Left ventricle myocardium inferior (tissue), 1 donor: ENCODE results near the gene NLRC3. TPM values are rescaled to one million over a fixed set of nuclear protein-coding genes. Genes with fewer than 3 reads are reported as not detected.

Experiments used
- DNase-seq: peaks from one replicate; pipeline ENCODE4 v3.0.0-alpha.2; 2020
- H3K27ac ChIP-seq: fragments of 200-600 bp; replicated peaks from 2 replicates; pipeline ENCODE4 v1.8.0; 2021
- H3K27me3 ChIP-seq: fragments of 200-600 bp; 2 replicates; pipeline ENCODE4 v1.8.0; 2021; ENCODE audit warnings: low read depth
- H3K36me3 ChIP-seq: fragments of 200-600 bp; 2 replicates; pipeline ENCODE4 v1.8.0; 2021
- H3K4me1 ChIP-seq: fragments of 200-600 bp; 2 replicates; pipeline ENCODE4 v1.8.0; 2021
- H3K4me3 ChIP-seq: fragments of 200-600 bp; 2 replicates; pipeline ENCODE4 v1.8.0; 2021; ENCODE audit warnings: mild to moderate bottlenecking, moderate library complexity
- H3K9me3 ChIP-seq: fragments of 200-600 bp; replicated peaks from 2 replicates; pipeline ENCODE4 v1.8.0; 2021
- intact Hi-C: fragments of 100-400 bp; cut with micrococcal nuclease; formaldehyde crosslinking; loops from one replicate; pipeline ENCODE4 v1.11.0; 2022
- total RNA-seq: library from RNA; stranded (reverse); fragmentation: NEBNext Ultra II Directional; extraction: Animal tissue kit (Norgen Biotek cat#: 25700); gene quantifications from one replicate; pipeline ENCODE4 v1.2.1, GENCODE V29; 2021
- TF ChIP-seq, protein P1 (sequence below): fragments of 200-600 bp; IDR thresholded peaks from 2 replicates; pipeline ENCODE4 v1.8.0; 2021; ENCODE audit warnings: antibody characterized with exemption, mild to moderate bottlenecking, borderline replicate concordance
- donor health status: DM: no; HTN: yes; CAD: no; lungs with severe emphysema.

Gene NLRC3
- total RNA-seq, 1 donor from 2014 or later = 0.93 TPM

DNA sequence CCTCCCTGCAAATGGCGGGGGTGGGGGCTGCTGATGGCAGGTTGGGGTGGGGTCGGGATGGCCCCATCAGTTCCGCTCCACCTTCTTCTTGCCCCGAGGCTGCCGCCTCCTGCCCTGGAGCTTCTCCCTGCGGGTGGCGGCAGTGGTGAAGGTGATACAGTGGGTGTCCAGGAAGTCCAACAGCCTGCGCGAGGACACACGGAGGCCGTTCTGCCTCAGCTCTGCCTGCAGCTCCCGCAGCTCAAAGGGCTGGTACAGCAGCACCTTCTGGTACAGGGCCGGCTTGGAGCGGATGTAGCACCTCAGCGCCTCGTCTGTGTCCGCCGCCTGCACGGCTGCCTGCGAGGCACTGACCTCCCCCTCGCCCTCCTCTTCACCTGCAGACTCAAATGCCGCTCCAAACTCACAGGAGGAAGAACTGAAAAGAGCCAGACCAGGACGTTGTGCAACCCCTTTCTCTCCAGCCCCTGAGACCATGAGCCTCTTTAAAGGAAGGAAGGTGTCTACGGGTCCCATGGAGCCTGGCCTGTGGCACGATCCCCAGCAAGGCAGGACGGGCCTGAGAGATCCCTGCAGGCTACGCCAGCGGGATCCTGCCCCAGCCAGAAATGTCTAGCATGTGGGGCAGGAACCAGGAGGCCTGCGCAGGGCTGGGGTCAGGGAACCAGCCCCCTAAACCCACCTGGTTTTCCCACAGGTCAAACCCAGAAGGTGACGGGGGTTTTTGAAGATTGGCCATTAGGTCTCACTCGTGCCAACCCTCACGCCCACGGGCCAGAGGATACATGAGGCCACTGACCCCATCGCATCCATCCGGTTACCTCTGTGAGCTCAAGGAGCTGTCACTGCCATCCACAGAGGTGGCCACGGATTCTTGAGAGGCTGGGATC, 5.3 kb upstream of the NLRC3 start:
- DNase-seq = no peak
- TF ChIP-seq, protein P1, sequence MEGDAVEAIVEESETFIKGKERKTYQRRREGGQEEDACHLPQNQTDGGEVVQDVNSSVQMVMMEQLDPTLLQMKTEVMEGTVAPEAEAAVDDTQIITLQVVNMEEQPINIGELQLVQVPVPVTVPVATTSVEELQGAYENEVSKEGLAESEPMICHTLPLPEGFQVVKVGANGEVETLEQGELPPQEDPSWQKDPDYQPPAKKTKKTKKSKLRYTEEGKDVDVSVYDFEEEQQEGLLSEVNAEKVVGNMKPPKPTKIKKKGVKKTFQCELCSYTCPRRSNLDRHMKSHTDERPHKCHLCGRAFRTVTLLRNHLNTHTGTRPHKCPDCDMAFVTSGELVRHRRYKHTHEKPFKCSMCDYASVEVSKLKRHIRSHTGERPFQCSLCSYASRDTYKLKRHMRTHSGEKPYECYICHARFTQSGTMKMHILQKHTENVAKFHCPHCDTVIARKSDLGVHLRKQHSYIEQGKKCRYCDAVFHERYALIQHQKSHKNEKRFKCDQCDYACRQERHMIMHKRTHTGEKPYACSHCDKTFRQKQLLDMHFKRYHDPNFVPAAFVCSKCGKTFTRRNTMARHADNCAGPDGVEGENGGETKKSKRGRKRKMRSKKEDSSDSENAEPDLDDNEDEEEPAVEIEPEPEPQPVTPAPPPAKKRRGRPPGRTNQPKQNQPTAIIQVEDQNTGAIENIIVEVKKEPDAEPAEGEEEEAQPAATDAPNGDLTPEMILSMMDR = no peak
- no peaks in the 10 kb centered on the region for H3K9me3 ChIP-seq
- H3K27ac ChIP-seq = no peak overlapping the region
- H3K27me3 ChIP-seq = peaks cover 5% of the 10 kb centered on the region
- no peaks in the 10 kb centered on the region for H3K4me1 ChIP-seq
- intact Hi-C loops = no loop called here
- no peak overlapping the region for H3K4me3 ChIP-seq
- peaks cover 20% of the 10 kb centered on the region for H3K36me3 ChIP-seq

DNA sequence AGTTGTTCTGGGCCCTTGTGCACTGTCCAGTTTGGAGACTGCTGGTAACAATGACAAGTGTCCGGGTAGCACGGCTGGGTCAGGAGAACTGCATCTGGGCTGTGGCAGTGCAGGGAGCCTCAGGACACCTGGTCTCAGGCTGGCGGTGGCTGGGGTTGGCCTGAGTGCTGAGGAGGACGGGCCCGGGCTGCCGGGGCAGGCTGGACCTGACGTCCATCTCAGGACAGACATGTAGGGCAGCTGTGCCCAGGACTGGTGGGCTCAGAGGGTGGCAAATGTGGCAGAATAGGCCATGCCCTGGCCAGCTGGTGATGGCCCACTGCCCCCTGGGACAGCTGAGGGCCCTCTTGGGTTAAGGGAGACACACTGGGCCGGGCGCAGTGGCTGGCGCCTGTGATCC, 4.2 kb upstream of the NLRC3 start:
- H3K4me3 ChIP-seq = no peak overlapping the region
- peaks cover 20% of the 10 kb centered on the region for H3K36me3 ChIP-seq
- peaks cover 5% of the 10 kb centered on the region for H3K27me3 ChIP-seq
- no peak for DNase-seq
- no peaks in the 10 kb centered on the region for H3K4me1 ChIP-seq
- no peak overlapping the region for H3K27ac ChIP-seq
- intact Hi-C loops = no loop called here
- TF ChIP-seq, protein P1 = no peak
- no peaks in the 10 kb centered on the region for H3K9me3 ChIP-seq

DNA sequence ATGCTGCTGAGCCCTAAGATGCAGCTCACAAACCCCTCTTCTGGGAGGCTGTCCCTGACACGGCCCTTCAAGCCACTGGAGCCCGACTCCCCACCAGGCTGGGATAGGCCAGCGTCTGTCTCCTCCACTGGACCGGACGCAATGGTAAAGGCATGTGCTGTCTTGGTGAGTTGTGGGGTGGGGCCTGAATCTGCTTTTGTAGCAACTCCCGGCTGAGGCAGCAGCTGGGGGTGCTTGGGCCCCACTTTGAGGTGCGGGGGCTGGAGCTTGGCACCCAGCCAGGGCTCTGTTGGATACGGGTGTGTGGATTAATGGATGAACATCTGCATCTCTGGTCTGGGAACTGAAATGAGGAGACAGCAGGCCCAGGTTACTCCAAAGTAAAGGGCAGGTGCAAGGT, 3.5 kb upstream of the NLRC3 start:
- Histone ChIP-seq H3K4me1 (no peaks in the 10 kb centered on the region), H3K36me3 (peaks cover 20% of the 10 kb centered on the region), H3K4me3 (no peak overlapping the region), H3K9me3 (no peaks in the 10 kb centered on the region), H3K27me3 (peaks cover 5% of the 10 kb centered on the region), H3K27ac (no peak overlapping the region)
- intact Hi-C loops = no loop called here
- TF ChIP-seq, protein P1 = no peak
- DNase-seq = no peak

DNA sequence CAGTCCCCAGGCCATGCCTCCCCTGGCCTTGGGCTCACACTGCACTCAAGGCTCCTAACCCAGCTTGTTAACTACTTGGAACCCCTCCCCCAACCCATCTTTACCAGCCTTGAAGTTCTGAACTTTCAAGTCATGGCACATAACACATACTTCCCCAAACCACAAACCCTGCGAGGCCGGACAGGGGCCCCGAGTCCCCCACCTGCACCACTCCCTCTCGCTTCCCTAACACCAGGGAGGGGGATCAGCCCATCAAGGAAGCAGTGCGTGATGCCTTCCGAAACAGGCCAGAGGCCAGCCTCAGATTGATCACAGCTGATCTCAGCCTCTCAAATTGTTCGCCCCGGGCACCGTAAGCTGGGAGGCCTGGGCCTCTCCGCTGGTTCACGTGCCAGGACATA, 3.0 kb upstream of the NLRC3 start:
- Histone ChIP-seq H3K4me3 (no peak overlapping the region), H3K4me1 (no peaks in the 10 kb centered on the region), H3K36me3 (peaks cover 20% of the 10 kb centered on the region), H3K27me3 (peaks cover 5% of the 10 kb centered on the region), H3K9me3 (no peaks in the 10 kb centered on the region), H3K27ac (no peak overlapping the region)
- no peak for DNase-seq
- TF ChIP-seq, protein P1 = no peak
- intact Hi-C loops = no loop called here

DNA sequence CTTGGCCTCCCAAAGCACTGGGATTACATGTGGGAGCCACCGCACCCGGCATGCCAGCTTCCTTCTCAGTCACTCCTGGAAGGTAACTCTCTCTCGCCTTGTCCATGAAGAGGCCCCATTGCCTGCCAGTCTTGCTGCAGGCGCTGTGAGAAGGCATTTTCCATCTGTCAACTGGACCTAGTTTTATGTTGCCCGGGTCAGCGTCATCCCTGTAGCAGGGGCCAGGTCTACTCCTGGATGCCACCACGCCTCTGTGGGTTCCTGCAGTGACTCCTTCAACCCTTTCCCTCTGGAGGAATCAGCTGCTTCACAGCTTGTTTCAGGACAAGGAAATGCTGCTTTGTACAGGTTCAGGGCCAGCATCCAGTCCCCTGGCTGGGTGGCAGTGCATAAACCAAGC, 2.6 kb upstream of the NLRC3 start:
- TF ChIP-seq, protein P1 = no peak

More for the DNA sequence above, 2.6 kb upstream of the NLRC3 start:
- DNase-seq = no peak
- no peaks in the 10 kb centered on the region for H3K9me3 ChIP-seq
- peaks cover 20% of the 10 kb centered on the region for H3K36me3 ChIP-seq
- no peaks in the 10 kb centered on the region for H3K4me1 ChIP-seq
- H3K4me3 ChIP-seq = no peak overlapping the region
- intact Hi-C loops = no loop called here
- H3K27ac ChIP-seq = no peak overlapping the region
- peaks cover 5% of the 10 kb centered on the region for H3K27me3 ChIP-seq
